ENCODE data around the gene DCP2. TPM values are rescaled to one million over a fixed set of nuclear protein-coding genes. Genes with fewer than 3 reads are reported as not detected.

DCP2 gene
- total RNA-seq, 1 donor from 2014 or later = 39.7 TPM

DNA sequence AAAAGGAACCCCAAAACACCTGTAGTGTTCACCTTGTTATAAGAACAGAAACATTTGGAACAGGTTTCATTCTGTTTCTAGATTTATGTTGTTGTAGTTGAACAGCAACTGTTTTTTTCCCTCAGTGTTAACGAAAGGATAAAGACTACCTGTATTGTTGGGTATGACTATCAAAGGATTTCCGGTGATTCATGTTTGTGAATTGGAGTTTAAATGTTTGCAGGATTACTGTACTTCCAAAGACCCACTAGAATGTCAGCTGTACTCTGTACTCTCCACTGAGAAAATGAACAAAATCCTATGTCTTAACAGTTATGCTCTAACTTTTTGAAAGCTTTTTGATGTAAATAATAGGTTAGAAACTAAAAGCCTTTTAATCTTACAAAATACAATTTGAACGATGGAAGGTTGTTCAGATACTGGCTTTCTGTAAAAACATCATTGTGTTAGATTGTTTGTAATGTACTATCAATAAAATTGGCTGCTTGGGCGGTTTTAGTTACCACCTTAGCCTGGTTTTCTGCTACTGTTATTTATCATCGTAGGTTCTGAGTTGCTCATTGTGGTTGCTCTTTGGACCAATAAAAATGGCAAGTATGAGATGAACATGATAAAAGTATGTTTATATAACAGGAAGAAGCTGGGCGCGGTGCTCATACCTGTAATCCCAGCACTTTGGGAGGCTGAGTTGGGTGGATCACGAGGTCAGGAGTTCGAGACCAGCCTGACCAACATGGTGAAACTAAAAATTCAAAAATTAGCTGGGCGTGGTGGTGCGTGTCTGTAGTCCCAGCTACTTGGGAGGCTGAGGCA is 44.1 kb downstream of the DCP2 start:
- DNase-seq (ENCODE audit: low read depth, low spot score) = peak; percentile 67

DNA sequence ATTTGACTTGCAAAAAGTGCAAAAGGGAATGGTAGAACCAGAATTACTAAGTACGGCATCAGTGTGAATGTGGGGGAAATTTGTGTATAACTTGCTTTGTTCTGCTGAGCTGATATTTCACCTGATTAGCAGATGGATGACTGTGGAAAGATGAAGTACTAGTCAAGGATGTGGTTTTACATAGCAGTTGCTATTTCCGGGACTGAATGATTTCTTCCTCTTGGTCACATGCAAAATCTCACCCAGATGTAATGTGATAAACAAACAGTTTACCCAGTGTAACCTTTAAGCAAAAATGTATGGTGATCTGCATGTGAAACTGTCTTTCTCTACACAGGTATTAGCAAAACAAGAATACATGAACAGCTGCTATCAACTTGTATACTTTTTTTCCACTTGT is 46.1 kb downstream of the DCP2 start:
- DNase-seq (ENCODE audit: low read depth, low spot score) = peak; percentile 17

DNA sequence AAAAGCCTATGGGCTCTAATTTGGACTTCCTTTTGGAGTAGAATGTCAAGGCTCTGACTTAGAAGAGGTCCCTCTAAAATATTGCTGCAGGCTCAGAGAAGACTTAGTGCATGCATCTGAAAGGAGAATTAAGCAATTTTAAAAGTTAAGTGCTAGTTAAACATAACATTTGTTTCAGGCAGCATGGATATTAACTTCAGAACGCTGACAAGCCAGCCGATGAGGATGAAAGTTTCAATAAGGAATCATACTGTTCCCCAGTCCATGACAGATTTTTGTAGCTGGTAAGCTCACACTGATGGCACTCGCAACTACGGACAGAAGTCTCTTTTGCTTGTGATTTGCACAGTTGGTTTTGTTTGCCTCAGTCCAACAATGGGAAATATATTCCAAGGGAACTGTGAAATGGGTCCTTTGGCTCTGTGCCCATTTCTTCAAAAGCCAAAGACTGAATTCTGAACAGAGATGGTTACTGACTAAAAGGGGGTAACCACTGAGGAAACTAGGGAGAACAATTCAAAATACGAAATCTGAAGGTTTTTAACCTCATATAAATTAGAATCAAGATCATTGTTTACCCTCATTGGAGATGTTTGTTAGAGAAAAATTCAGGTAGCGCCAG is 47.6 kb downstream of the DCP2 start:
- no peak for DNase-seq (ENCODE audit: low read depth, low spot score)

DNA sequence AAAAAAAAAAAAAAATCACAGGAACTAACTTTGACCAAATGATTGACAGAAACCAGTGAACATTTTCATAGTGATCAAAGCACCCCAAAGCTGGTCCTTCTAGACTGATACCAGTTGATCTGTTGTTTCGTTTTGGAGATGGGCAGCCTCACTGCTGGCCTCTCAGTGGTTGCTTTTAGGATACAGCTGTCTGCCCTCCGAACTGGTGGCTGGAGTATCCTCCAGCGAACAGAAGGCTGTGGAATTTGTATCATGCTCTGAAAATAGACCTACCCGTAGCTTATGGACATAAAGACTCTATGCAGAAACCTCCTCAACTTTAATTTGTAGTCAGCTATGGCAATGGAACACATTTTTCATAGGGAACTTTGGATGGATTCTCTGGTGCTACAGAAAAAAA is 49.0 kb downstream of the DCP2 start:
- DNase-seq (ENCODE audit: low read depth, low spot score) = no peak

DNA sequence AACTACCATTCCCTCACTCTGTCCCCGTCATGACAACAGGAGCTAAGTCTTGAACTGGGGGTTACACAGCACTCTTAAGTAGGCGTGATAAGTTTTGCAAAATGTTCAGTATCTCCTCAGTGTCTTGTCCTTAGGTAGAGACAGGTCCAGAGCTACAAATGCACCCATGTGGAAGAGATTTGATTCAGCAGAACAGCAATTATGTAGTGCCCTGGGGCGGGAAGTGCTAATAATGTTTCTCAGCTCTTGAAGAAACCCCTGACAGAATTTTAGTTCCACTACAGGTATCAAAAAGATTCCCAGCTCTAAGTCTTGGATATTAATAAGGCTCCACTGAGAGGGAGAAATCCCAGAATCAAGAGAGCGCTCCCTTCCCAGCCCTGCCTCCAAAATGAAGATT is 49.6 kb downstream of the DCP2 start:
- no peak for DNase-seq (ENCODE audit: low read depth, low spot score)

DNA sequence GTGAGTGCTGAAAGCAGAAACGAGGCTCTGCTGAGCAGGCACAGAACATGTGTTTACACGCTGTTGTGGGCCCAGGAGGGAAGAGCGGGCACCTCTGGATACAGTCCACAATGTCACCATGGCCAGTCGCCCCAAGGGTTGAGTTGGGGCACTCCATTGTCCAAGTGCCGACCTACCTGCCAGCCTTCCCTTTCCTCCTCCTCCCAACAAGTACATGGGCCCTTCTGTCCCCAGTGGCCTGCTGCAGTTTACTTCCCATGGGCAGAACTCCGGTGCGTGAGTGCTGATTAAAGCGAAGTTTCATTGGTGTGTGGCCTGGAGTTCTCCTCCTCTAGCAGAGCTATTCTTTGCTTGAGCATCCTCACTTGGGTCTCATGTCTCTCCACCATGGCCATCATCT is 50.4 kb downstream of the DCP2 start:
- no peak for DNase-seq (ENCODE audit: low read depth, low spot score)

DNA sequence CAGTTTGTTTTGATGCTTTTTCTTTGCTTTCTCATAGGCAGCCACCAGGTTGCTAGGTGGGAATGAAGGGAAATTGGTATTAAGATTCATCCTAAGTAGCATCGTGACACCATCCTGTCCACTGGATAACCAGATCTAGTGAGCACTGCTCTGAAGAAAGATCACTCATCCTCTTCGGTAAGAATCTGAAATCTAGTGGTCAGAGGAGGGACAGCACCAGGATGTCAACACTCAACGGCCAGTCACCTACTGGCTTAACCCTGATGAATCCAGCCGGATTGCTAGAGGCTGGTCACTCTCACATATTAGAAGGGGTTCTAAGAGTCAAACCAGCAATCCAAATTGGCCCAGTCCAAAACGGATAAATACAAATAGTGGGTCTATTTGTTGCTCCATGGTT is 50.8 kb downstream of the DCP2 start:
- DNase-seq (ENCODE audit: low read depth, low spot score) = no peak

DNA sequence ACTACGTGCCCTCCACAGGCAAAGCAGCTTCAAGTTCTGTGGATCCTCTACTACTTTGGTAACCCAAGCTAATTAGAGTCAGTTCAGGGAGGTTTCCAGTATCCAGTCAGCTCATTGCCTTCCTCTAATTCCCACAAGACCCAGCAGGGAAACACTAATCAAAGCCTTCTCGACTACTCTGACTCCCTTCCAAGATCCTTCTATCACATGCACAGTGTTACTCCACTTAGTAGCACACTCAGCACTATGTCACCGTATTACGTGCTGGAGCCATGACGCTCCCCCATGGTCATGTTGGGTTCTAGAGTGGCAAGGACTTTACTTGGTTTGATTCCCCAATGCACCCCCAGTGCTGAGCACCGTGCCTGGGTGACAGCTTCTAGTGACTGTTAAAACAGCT is 53.0 kb downstream of the DCP2 start:
- no peak for DNase-seq (ENCODE audit: low read depth, low spot score)

DNA sequence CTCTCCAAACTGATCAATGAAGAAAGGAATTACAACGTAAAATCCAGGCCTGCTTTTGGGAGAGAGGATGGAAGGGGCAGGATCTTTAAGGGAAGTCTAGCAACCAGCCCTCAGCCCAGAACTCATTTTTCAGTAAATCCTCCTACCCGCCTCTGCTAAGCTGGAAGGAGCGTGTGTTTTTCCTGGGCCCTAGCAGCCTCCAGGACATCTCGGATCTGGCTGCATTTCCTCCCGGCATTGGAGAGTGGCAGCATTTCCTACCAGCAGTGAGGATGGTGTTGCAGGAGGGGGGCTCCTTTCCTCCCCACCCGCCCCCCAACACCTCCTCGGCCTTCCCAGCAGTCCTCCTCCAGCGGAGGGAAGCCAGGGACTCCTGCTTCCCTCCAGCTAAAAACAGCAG is 54.5 kb downstream of the DCP2 start:
- DNase-seq (ENCODE audit: low read depth, low spot score) = no peak

DNA sequence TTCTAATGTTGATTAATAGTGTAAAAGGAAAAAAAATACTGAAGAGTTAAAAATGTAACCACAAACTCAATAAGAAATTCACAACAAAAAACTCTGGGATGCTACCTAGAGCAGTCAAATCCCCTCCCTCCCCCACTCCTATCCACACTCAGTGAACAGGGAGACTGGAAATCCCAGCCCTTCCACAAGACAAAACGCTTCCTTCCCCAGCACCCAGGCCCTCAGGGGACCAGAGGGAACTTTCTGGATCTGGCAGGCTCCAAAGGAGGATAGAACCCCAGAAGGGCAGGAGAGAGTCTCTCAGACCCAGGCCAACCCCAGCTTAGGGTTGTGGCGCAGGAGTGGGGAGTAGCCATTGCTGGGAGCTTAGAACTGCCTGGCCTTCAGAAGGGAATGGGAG is 55.0 kb downstream of the DCP2 start:
- no peak for DNase-seq (ENCODE audit: low read depth, low spot score)

DNA sequence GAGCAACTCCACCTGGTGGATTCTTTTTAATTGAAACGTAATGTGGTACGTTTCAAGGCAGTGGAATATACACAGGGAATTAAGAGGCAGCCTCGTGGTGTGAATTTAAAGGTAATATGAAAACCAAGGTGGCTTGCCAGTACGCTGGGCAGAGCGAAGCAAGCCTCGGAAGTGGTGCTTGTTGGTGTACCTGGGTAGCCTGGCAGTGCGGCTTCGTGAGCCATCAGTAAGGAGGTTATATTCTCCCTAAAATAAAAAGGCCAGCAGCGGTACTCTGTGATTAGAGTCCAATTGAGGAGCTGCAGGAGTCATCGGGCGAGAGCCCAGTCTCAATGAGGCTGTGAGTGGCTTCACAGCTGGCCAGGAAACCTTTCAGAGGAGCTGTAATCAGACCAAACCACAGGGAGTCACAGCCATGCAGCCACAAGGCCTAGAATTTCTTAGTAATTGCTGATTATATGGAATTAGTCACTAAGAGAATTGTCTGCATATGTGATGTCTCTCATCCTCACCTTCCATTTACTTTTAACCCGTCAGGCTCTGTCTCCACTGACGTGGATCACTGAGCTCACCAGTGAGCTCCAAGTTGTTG is 57.7 kb downstream of the DCP2 start:
- no peak for DNase-seq (ENCODE audit: low read depth, low spot score)

DNA sequence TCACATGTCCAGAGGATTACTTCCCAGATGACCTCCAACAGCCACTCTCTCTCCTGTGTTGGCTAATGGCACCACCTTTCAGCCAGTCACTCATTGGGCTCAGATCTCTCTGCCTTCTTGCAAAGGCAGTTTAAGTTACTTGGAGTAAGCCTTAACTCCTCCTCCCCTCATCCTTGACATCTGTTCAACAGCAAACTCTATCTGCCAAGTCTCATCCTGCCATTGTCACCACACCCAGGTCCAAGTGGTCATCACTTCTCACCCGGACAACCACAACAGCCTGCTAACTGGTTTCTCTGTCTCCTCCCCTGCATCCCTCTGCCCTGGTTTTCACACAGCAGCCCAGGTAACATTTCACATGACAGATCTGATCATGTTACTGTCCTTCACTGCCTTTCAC is 58.5 kb downstream of the DCP2 start:
- DNase-seq (ENCODE audit: low read depth, low spot score) = no peak

DNA sequence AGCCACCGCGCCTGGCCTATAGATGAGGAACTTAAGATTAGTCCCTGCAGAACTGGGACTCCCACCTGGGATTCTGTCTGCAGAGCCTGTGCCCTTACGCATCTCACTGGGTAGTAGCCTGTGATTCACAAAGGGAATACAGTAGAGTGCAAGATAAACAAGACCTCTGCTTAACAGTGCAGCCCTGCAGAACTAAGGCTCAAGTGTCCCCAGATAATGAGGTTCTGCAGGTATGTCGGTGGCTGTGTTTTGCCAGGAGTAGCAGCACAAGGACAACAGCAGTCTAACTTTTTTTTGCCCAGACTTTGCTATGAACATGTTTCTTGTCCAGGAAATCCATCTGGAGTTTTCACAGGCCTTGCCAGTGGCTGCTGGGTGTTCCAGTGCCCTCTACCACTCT is 59.7 kb downstream of the DCP2 start:
- DNase-seq (ENCODE audit: low read depth, low spot score) = no peak

DNA sequence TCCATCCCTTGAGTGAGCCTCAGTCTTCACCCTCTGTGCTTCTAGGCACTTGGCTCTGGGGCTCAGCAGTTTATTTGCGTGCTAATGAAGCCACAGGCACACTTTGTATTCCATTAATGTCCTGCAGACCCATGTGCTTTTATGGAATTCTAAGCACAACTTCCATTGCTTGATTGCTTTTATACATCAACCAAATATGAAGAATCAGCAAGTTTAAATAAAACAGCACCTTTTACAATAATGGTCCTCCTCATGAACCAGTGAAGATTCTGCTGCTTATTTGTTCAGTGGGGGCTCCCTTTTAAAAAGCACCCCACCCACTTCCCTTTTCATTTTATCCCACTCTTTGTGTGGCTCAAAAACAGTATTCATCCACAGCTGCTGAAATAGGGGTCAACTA is 60.2 kb downstream of the DCP2 start:
- DNase-seq (ENCODE audit: low read depth, low spot score) = no peak

DNA sequence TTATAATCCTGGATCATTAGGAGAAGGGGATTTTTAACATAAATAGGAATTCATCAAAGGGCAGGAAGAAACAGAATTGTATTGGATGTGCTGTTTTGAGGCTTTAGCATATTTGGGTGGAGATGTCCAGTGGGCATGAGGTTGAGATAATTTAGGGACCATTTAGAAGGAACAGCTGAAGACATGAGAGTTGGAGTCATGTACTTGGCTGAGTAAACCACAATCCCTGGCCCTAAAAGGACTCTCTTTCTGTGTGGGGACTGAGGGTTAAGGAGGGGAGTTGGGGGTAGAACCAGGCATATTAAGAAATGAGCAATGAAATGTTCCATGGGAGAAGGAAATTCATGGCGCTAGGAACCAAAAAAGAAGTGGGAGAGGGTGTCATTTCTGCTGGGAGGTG is 61.5 kb downstream of the DCP2 start:
- DNase-seq (ENCODE audit: low read depth, low spot score) = no peak

DNA sequence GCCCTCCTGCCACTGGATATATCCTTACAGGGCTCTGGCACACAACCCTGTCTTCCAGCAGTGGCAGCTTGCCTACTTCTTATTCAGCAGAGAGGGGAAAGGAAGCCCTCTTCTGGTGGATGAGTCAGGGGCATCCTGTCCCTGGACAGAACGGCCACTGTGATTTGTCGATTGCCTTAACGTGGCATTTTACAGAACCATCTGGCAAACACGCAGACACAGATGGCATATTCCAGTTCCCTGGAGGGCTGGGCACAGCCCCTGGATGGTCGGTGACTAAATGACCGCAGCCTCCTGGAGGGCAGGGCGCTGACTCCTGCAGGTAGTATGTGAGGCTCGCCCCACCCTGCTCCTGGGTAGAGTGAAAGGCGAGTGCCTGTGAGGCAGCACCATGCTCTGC is 62.1 kb downstream of the DCP2 start:
- peak; percentile 54 for DNase-seq (ENCODE audit: low read depth, low spot score)

DNA sequence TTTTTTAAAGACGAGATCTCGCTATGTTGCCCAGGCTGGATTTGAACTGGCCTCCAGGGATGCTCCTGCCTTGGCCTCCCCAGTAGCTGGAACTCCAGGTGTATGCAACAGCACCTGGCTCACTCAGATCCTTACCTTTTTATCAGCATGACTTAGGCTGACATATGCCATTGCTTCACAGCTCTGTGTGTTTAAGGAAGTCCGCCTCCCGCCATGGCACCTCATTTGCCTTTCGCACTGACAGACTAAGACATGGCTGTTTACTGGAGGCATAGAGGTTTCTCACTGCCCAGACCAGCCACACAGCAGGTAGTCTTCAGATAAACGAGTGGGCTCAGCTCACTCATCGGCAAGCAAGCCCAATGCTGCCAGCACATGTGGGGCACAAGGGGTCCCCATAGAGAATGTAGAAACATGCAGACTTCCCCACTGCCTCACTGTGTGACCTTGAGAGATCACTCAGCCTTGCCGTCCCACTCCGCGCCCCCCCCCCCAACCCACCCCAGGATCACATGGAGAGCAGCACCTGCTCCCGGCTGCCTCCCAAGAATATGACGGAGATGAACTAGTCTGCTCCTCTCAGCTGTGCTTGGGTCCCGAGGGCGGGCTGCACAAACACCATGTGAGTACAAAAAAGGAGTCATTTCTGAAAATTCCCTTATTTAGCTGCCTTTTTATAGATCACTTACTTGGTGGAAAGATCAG is 62.8 kb downstream of the DCP2 start:
- no peak for DNase-seq (ENCODE audit: low read depth, low spot score)

DNA sequence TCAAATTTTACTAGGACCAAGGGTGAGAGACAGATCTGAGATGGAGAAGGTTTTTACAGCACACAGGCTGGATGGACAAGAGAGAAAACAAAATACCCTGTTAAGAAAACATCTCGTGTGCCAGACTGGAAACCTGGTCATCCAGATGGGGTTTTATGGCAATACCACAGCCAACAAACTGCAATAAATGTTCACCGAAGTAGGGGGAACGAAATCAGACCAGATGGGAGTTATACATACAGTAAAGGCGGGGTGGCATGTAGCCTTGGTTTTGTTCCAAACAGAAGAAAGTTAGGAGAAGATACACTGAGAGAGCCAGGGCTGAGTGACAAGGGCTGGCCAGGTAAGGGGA is 63.3 kb downstream of the DCP2 start:
- DNase-seq (ENCODE audit: low read depth, low spot score) = no peak

DNA sequence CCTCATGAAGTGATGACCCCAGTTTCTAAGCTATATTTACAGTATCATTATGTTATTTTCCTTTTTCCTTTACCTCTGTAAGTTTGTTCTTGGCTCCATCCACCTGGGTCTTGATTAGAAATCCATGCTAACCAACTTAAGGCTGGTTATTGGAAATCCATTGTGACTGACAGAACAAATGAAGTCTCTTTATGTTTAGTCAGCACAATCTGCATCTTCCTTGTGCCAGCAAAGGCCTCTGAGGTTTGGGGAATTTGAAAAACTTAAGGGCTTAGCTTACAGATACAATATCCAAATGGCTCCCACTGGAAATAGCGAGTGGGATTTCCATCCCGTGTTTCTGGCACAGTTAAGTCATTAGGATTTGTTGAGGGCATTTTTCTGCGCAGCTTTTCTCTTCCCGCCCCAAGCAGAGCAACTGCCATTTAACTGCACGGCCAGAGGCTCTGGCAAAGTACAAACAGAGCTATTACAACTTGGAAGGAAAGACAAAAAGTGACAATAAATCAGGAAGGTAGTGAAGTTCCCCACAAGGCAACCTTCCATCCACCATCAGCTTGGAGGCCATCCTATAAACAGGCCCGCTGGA is 64.2 kb downstream of the DCP2 start:
- DNase-seq (ENCODE audit: low read depth, low spot score) = no peak

DNA sequence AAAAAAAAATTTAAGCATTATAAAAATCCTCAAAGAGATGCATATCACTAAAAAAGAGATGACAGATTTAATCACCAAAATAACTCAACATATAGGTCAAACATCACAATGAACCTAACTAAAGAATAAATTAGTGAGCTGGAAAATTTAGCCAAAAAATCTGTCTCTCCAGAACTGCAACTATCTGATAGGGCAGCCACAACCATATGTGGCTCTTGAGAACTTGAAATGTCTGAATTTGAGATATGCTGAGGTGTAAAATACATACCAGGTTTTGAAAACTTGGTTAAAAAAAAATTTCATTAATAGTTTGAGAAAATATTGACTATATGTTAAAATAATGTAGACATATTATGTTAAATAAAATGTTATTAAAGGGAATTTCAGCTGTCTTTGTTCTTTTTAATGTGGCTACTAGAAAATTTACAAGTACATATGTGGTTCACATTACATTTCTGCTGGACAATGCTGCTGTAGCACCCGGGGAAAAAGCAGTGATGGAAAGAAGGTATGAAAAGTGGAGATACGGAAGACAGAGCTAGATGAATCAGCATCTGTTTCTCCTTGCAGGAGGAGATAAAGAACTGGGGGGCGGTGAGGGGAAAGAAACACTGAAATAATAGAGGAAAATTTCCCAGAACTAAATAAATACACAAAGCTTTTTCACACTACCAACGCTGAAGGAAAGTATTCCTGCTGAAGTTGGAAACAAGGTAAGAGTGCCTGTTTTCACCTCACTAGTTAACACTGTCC is 66.1 kb downstream of the DCP2 start:
- DNase-seq (ENCODE audit: low read depth, low spot score) = no peak

DNA sequence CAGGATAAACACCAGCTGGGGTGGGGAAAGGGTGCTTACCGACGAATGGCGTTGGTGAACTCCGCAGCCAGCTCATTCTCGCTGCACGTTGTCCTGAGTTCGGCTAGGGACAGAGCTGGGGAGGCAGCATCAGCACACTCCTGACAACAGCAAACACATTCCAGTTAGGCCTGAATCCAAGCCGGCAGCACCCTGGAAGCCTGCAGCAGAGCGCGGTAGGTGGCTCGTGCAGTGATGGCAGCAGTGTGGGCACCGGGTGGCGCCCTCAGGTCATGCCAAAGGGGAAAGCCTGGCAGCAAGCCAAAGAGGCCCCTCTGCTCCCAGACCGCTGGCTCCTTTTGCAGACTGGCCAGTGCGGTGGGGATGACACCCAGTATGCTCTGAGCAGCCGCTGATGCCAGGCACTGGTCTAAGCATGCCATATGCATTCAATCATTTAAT is 66.9 kb downstream of the DCP2 start:
- DNase-seq (ENCODE audit: low read depth, low spot score) = no peak

Data from pulmonary artery endothelial cell (primary cell).